Measurements from ENCODE around the gene TM9SF3. TPM values are rescaled to one million over a fixed set of nuclear protein-coding genes. Genes with fewer than 3 reads are reported as not detected.
A peak's percentile ranks its signal among the peaks of the same experiment; 100 is the strongest.
"Not testable (repeated sequence)": the region's sequence is repeated elsewhere in the genome, so short reads cannot be mapped to it uniquely, and the experiment has no call there.

Gene TM9SF3
- total RNA-seq, 1 donor from 2014 or later: 78.5 TPM

GRCh38 chr10:96560489-96560888, 26.3 kb downstream of the TM9SF3 start:
- Histone ChIP-seq H3K27me3 (ENCODE audit: control insufficient read depth, insufficient read depth, low read length) (no peaks in the 10 kb centered on the region), H3K4me3 (ENCODE audit: low read depth, low read length) (no peak overlapping the region), H3K36me3 (ENCODE audit: control insufficient read depth, insufficient read depth, low read length) (no peaks in the 10 kb centered on the region)
- DNase-seq (ENCODE audit: low read depth): no peak
- no peak for TF ChIP-seq CTCF (IDR thresholded peaks at IDR 0.05; ENCODE audit: insufficient read depth, low read length, poor library complexity, severe bottlenecking)

GRCh38 chr10:96556003-96556402, 30.8 kb downstream of the TM9SF3 start:
- Histone ChIP-seq H3K27me3 (ENCODE audit: control insufficient read depth, insufficient read depth, low read length) (no peaks in the 10 kb centered on the region), H3K4me3 (ENCODE audit: low read depth, low read length) (no peak overlapping the region), H3K36me3 (ENCODE audit: control insufficient read depth, insufficient read depth, low read length) (no peaks in the 10 kb centered on the region)
- TF ChIP-seq CTCF (IDR thresholded peaks at IDR 0.05; ENCODE audit: insufficient read depth, low read length, poor library complexity, severe bottlenecking): peak; percentile 47
- no peak for DNase-seq (ENCODE audit: low read depth)

GRCh38 chr10:96555330-96555729, 31.5 kb downstream of the TM9SF3 start:
- Histone ChIP-seq H3K4me3 (ENCODE audit: low read depth, low read length) (no peak overlapping the region), H3K36me3 (ENCODE audit: control insufficient read depth, insufficient read depth, low read length) (no peaks in the 10 kb centered on the region), H3K27me3 (ENCODE audit: control insufficient read depth, insufficient read depth, low read length) (no peaks in the 10 kb centered on the region)
- DNase-seq (ENCODE audit: low read depth): no peak
- TF ChIP-seq CTCF (IDR thresholded peaks at IDR 0.05; ENCODE audit: insufficient read depth, low read length, poor library complexity, severe bottlenecking): no peak

- no peaks in the 10 kb centered on the region for H3K27me3 ChIP-seq (ENCODE audit: control insufficient read depth, insufficient read depth, low read length)
- no peak for DNase-seq (ENCODE audit: low read depth)
- no peaks in the 10 kb centered on the region for H3K36me3 ChIP-seq (ENCODE audit: control insufficient read depth, insufficient read depth, low read length)
- no peak overlapping the region for H3K4me3 ChIP-seq (ENCODE audit: low read depth, low read length)
- TF ChIP-seq CTCF (IDR thresholded peaks at IDR 0.05; ENCODE audit: insufficient read depth, low read length, poor library complexity, severe bottlenecking): no peak
Observed at GRCh38 chr10:96548589-96548988, 38.2 kb downstream of the TM9SF3 start.

GRCh38 chr10:96545558-96545957, 41.3 kb downstream of the TM9SF3 start:
- not testable (repeated sequence) for H3K36me3 ChIP-seq (ENCODE audit: control insufficient read depth, insufficient read depth, low read length)

GRCh38 chr10:96541921-96542320, 44.9 kb downstream of the TM9SF3 start:
- H3K27me3 ChIP-seq (ENCODE audit: control insufficient read depth, insufficient read depth, low read length): no peaks in the 10 kb centered on the region
- H3K36me3 ChIP-seq (ENCODE audit: control insufficient read depth, insufficient read depth, low read length): no peaks in the 10 kb centered on the region
- no peak for DNase-seq (ENCODE audit: low read depth)
- no peak overlapping the region for H3K4me3 ChIP-seq (ENCODE audit: low read depth, low read length)
- TF ChIP-seq CTCF (IDR thresholded peaks at IDR 0.05; ENCODE audit: insufficient read depth, low read length, poor library complexity, severe bottlenecking): no peak

More at GRCh38 chr10:96545558-96545957, 41.3 kb downstream of the TM9SF3 start:
- not testable (repeated sequence) for H3K27me3 ChIP-seq (ENCODE audit: control insufficient read depth, insufficient read depth, low read length); DNase-seq (ENCODE audit: low read depth); H3K4me3 ChIP-seq (ENCODE audit: low read depth, low read length)

Data from kidney epithelial cell (primary cell).